BE2C (cell line): Measurements from ENCODE around the gene CLASP1.
"Not testable (repeated sequence)": the region's sequence is repeated elsewhere in the genome, so short reads cannot be mapped to it uniquely, and the experiment has no call there.

Experiments
- DNase-seq: peaks from one replicate; pipeline ENCODE4 v3.0.0-alpha.2; 2020
- H3K27me3 ChIP-seq: fragments of 250-450 bp; sonication (Bioruptor Pico); 2 replicates; pipeline ENCODE4 v1.5.1; 2020; ENCODE audit warnings: mild to moderate bottlenecking
- H3K36me3 ChIP-seq: fragments of 250-450 bp; sonication (Bioruptor Pico); 2 replicates; pipeline ENCODE4 v1.5.1; 2020; ENCODE audit warnings: mild to moderate bottlenecking
- H3K4me1 ChIP-seq: fragments of 250-450 bp; sonication (Bioruptor Pico); 2 replicates; pipeline ENCODE4 v1.5.1; 2020
- H3K4me3 ChIP-seq: 2 replicates; pipeline ENCODE4 v1.5.1; 2011; ENCODE audit warnings: low read depth, low read length
- H3K9me3 ChIP-seq: fragments of 250-450 bp; sonication (Bioruptor Pico); 2 replicates; pipeline ENCODE4 v1.5.1; 2020
- TF ChIP-seq, protein P1 (sequence below): IDR thresholded peaks from 2 replicates; pipeline ENCODE4 v1.5.1; 2012; ENCODE audit warnings: mild to moderate bottlenecking, low read depth, low read length

The CLASP1 gene

DNA sequence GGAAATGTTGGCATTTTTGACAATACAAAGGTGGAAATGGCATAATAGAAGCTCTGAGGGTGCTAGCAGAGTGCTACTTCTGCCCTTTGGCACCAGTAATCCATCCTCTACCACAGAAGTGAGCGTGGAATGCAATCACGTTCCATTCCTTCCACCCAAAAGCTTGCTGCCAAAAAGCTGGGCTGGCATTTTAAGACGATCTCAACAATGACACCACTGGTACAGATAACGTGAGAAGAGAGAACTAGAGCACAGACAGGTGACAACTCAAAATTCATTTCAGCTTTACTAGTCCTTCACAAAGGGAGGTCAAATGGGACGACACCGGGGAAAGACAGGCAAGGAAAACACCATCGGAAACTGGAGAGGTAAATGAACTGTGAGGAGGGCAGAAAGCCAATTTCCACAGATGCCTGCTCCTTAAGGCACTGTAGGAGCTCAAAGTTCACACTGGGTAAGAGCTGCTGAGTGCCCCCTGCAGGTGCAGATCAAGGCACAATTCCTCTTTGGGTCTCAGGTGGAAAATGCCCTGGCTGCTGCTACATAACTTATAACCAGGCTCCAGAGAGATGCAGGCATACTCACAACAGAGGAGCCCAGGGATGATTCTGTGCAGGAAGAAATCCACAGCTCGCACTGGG lies 169.3 kb downstream of the CLASP1 start:
- Histone ChIP-seq H3K36me3 (no peaks in the 10 kb centered on the region), H3K9me3 (no peaks in the 10 kb centered on the region), H3K4me3 (no peak overlapping the region), H3K4me1 (peaks cover 6% of the 10 kb centered on the region), H3K27me3 (no peaks in the 10 kb centered on the region)
- TF ChIP-seq, protein P1, sequence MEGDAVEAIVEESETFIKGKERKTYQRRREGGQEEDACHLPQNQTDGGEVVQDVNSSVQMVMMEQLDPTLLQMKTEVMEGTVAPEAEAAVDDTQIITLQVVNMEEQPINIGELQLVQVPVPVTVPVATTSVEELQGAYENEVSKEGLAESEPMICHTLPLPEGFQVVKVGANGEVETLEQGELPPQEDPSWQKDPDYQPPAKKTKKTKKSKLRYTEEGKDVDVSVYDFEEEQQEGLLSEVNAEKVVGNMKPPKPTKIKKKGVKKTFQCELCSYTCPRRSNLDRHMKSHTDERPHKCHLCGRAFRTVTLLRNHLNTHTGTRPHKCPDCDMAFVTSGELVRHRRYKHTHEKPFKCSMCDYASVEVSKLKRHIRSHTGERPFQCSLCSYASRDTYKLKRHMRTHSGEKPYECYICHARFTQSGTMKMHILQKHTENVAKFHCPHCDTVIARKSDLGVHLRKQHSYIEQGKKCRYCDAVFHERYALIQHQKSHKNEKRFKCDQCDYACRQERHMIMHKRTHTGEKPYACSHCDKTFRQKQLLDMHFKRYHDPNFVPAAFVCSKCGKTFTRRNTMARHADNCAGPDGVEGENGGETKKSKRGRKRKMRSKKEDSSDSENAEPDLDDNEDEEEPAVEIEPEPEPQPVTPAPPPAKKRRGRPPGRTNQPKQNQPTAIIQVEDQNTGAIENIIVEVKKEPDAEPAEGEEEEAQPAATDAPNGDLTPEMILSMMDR: peak; percentile 39; the same call in 1 of the 2 replicates
- peak; percentile 12 for DNase-seq

- TF ChIP-seq, protein P1: no peak
- Histone ChIP-seq H3K27me3 (no peaks in the 10 kb centered on the region), H3K4me1 (peaks cover 6% of the 10 kb centered on the region), H3K4me3 (no peak overlapping the region), H3K36me3 (no peaks in the 10 kb centered on the region), H3K9me3 (no peaks in the 10 kb centered on the region)
- no peak for DNase-seq
Measured at GRCh38 chr2:121478996-121479745, 170.1 kb downstream of the CLASP1 start.

DNA sequence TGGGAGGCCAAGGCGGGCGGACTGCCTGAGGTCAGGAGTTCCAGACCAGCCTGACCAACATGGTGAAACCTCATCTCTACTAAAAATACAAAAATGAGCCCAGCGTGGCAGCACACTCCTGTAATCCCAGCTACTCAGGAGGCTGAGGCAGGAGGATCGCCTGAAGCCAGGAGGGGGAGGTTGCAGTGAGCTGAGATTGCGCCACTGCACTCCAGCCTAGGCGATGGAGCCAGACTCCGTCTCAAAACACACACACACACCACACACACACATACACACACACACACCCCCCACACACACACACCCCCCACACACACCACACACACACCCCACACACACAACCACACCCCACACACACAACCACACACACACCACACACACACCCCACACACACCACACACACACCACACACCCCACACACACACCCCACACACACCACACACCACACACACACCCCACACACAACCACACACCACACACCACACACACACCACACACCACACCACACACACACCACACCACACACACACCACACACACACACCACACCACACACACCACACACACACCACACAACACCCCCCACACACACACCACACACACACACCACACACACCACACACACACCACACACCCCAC lies 170.8 kb downstream of the CLASP1 start:
- not testable (repeated sequence) for H3K4me1 ChIP-seq, H3K4me3 ChIP-seq, H3K9me3 ChIP-seq, DNase-seq, H3K36me3 ChIP-seq, H3K27me3 ChIP-seq

DNA sequence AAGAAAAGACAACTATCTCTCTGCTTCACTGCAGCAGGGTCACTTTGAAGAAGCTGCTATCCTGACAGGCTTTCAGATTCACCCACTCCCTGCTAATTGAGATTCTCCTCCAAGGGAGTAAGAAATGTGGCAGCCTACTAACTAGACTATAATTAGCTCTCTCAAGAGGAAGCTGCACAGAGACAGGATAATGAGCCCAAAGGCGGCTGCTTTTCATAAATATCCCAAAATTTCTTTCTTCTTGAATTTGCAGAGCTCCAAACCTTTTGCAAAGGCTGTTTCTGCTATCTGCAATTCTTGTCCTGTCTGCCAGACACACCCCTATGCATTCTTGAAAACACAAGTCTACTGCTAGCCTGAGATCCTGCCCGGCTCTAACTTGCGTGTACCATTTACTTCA lies 172.6 kb downstream of the CLASP1 start:
- Histone ChIP-seq H3K4me3 (no peak overlapping the region), H3K9me3 (no peaks in the 10 kb centered on the region), H3K4me1 (peaks cover 8% of the 10 kb centered on the region), H3K36me3 (no peaks in the 10 kb centered on the region), H3K27me3 (no peaks in the 10 kb centered on the region)
- DNase-seq: no peak
- TF ChIP-seq, protein P1: no peak

GRCh38 chr2:121475811-121476571 lies 173.3 kb downstream of the CLASP1 start:
- TF ChIP-seq, protein P1: no peak
- no peak overlapping the region for H3K4me3 ChIP-seq
- H3K9me3 ChIP-seq: no peaks in the 10 kb centered on the region
- no peak for DNase-seq
- H3K36me3 ChIP-seq: no peaks in the 10 kb centered on the region
- peaks cover 8% of the 10 kb centered on the region for H3K4me1 ChIP-seq
- H3K27me3 ChIP-seq: no peaks in the 10 kb centered on the region

GRCh38 chr2:121473512-121473911 lies 175.8 kb downstream of the CLASP1 start:
- H3K9me3 ChIP-seq: no peaks in the 10 kb centered on the region
- DNase-seq: no peak
- no peaks in the 10 kb centered on the region for H3K27me3 ChIP-seq
- no peak overlapping the region for H3K4me3 ChIP-seq
- TF ChIP-seq, protein P1: no peak
- peaks cover 5% of the 10 kb centered on the region; the same call in 1 of the 2 replicates for H3K4me1 ChIP-seq
- H3K36me3 ChIP-seq: peaks cover 3% of the 10 kb centered on the region; the same call in 1 of the 2 replicates
